Esophagus muscularis mucosa (tissue), 3 donors: ENCODE data around the gene WWOX.

Experiments
- CTCF ChIP-seq, 3 experiments: fragments of 200-600 bp in 2 of 3; fragments of 450-650 bp in 1 of 3; sonication (generic) in 2 of 3; IDR thresholded peaks; one replicate each; pipeline ENCODE4 v1.5.1; 2017 to 2019; ENCODE audit warnings: antibody characterized with exemption in 3 of 3, mild to moderate bottlenecking in 2 of 3, moderate library complexity in 1 of 3
- POLR2AphosphoS5 ChIP-seq, 2 donors: sonication (generic); formaldehyde crosslinking; IDR thresholded peaks; one replicate each; pipeline ENCODE4 v1.6.1; 2017; ENCODE audit warnings: antibody characterized with exemption in 2 of 2

- no peak for TF ChIP-seq POLR2AphosphoS5 (IDR thresholded peaks at IDR 0.05)
- no peak for TF ChIP-seq CTCF (IDR thresholded peaks at IDR 0.05)
These were observed 80.9 kb downstream of the WWOX start for GRCh38 chr16:78180349-78180748.
